ENCODE data around the gene ZMIZ1.

ZMIZ1 gene

GRCh38 chr10:79179164-79179956 is 110.6 kb downstream of the ZMIZ1 start:
- no peak for DNase-seq (ENCODE audit: extremely low spot score, insufficient read length, low read depth)
- FAIRE-seq = no peak

GRCh38 chr10:79179957-79180309 is 111.2 kb downstream of the ZMIZ1 start:
- DNase-seq (ENCODE audit: extremely low spot score, insufficient read length, low read depth) (no peak), FAIRE-seq (no peak)

- no peak for DNase-seq (ENCODE audit: extremely low spot score, insufficient read length, low read depth)
- FAIRE-seq = no peak
Observed at GRCh38 chr10:79180414-79181221, 111.9 kb downstream of the ZMIZ1 start.

DNA sequence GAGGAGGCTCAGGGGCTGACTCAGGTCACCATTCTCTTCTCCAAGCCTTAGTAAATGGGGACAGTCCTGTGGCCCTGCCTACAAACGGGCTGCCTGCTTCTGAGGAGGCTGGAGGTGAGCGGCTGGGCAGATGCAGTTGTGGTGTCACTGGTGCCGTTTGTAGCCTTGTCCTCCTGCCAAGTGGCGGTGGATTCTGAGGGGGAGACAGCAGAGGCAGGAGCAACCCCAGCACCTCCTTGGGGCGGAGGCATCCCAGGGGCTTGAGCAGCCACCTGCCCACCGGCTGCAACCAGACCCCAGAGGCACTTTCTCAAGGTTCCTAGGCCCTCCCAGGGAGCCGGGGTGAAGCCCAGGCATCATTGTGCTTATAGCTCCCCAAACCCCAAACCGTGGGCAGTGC is 112.5 kb downstream of the ZMIZ1 start:
- DNase-seq (ENCODE audit: extremely low spot score, insufficient read length, low read depth) (no peak), FAIRE-seq (no peak)

GRCh38 chr10:79181698-79182521 is 113.1 kb downstream of the ZMIZ1 start:
- no peak for FAIRE-seq
- DNase-seq (ENCODE audit: extremely low spot score, insufficient read length, low read depth) = no peak

GRCh38 chr10:79182781-79183467 is 114.2 kb downstream of the ZMIZ1 start:
- DNase-seq (ENCODE audit: extremely low spot score, insufficient read length, low read depth) (no peak), FAIRE-seq (no peak)

DNA sequence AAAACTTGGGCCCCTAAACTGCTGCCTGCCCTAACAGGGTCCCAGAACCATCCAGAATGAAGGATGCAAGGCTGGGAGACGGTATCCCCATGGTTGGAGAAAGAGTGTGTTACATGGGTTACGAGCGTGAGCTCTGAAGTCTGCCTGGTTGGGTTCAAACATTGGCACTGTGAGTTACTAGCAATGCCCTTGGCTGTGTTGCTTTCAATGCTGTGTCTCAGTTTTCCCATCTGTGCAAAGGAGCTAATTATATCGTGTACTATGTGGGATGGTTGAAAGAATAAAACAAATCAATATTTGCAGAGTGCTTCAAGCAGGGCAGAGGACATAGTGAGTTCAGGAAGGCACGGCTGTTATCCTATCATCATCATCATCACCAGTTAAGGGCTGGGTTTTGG is 114.7 kb downstream of the ZMIZ1 start:
- FAIRE-seq = no peak
- no peak for DNase-seq (ENCODE audit: extremely low spot score, insufficient read length, low read depth)

- FAIRE-seq (no peak), DNase-seq (ENCODE audit: extremely low spot score, insufficient read length, low read depth) (no peak)
Observed at GRCh38 chr10:79184145-79184625, 115.4 kb downstream of the ZMIZ1 start.

- DNase-seq (ENCODE audit: extremely low spot score, insufficient read length, low read depth) = no peak
- no peak for FAIRE-seq
Observed at GRCh38 chr10:79184657-79185056, 115.9 kb downstream of the ZMIZ1 start.

DNA sequence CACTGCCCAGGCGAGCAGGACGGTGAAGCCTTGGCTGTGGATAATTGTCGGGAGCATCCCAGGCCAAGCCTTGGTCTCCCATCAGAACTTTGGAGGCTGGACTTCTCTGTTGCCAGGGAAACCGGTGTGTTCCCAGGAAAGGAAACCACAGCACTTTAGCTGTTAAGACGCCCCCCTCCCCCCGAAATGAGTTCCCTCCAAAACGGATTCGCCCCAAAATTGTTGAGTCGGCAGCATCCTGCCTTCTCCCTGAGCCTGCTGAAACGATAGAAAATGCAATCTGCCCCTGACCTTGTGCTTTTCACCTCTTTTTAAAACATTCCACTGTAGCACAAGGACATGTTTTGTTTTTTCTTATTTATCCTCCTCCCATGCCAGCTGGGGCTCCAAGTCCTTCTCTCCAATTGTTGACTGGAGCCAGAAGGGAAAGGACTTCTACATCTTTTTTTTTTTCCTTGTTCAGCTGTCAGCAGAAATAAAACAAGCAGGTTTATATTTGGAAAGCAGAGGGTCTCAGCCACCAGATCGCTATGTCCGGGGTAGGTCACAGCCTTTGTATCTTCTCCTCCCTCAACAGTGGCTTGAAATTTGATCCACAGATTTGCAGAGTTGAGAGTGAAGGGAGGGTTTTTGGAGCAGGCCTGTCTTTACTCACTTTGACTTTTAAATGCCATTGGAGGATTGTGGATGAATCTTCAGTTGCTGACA is 116.5 kb downstream of the ZMIZ1 start:
- FAIRE-seq (no peak), DNase-seq (ENCODE audit: extremely low spot score, insufficient read length, low read depth) (no peak)

GRCh38 chr10:79185796-79186374 is 117.1 kb downstream of the ZMIZ1 start:
- no peak for DNase-seq (ENCODE audit: extremely low spot score, insufficient read length, low read depth)
- FAIRE-seq = no peak

DNA sequence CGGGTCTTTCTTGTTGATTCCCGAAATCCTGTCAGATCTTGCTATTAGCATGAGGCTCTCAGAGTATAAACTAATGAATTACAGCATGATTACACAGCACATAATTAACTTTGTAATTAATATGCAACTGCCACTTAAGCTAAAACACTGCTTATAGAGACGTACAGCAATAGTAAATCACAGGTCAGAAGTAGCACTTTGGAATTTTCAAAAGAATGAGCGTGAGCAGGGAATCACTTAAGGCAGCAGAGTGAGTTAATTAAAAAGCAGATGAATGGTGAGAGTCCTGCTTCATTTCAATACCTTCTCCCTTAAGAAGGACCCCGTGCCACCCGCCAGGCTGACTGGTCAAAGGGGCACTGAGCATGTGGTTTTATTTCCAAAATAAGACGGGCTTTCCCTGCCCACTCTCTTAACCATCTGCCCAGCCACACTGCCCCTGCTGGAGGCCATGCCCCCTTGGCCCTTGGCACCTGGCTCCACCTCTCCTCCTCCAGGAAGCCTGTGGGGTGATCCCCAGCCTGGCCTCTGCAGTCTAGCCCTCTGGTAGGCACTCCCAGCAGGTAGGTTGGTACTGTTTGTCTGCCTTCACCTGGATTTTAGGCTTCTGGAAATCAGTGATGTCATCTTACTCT is 117.8 kb downstream of the ZMIZ1 start:
- no peak for DNase-seq (ENCODE audit: extremely low spot score, insufficient read length, low read depth)
- FAIRE-seq = no peak

DNA sequence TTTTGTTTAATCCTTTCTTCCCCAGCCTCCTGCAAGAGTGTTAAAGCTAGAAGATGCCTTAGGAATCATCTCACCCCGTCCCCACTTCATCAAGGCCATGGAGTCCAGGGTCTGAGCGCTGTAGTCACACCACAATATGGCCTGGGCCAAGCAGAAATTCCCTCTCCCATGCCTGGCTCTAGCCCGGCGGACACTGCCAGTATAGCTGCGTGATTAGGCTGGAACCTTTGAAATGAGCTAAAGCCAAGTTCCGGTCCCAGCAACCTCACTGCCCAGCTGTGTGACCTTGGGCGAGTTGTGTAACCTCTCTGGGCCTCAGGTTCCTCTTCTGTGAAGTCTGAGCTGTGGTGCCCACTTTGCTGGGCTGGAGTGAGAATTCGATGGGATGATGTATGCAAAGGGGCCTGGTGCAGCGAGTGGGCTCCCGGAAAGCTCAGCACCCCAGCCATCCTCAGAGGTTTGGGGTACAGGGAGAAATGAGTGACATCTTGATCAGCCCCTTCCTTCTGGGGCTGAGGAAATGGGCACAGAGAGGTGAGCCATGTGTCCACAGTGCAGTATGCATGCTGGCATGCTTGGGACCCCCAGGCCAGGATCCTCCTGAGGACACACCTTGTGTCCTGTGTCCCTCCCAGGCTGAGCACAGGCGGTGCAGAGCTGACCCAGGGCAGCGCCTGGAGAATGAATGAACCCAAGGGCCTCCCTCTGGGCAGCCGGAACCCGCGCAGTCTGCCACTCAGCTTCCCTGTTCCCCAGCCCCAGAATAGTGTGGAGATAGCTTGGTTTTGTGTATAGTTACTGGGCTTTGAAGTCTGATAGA is 118.6 kb downstream of the ZMIZ1 start:
- DNase-seq (ENCODE audit: extremely low spot score, insufficient read length, low read depth) (no peak), FAIRE-seq (no peak)

DNA sequence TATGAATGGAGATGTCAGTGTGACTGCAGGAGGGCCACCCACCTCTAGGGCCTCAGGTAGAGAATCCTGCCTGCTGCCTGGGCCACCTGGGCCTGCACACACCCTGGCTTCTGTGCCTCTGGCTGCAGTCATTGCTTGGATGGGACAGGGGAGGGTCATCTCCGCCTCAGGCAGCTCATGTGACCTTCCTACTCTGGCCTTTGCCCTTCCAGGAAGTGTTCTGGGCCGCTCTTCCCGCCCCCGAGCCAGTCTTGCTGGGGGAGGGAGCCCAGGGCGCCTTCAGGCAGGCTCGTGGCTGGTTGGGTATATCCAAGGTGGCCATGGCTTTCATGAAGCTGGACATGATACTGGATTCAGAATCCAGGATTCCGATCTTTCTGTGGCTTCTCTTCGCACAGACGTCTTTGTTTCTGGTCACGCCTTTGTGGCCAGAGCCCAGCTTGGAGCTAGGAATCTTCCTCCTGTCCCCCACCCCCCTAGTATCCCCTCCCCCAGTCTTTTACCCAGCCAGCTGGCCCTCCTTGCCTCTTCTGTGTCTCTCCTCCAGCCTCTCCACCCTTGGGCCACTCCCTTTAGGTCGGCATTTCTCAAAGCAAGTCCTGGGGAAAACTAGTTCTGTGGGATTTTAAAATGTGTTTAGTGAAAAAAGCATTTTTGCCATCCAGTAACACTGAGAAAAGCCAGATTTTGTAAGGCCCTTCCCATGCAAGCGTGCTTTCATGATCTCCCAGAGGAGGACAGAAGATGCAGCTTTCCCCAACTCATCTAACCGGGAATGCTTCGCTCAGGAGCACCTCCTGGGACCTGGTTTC is 119.6 kb downstream of the ZMIZ1 start:
- DNase-seq (ENCODE audit: extremely low spot score, insufficient read length, low read depth) = no peak
- no peak for FAIRE-seq

DNA sequence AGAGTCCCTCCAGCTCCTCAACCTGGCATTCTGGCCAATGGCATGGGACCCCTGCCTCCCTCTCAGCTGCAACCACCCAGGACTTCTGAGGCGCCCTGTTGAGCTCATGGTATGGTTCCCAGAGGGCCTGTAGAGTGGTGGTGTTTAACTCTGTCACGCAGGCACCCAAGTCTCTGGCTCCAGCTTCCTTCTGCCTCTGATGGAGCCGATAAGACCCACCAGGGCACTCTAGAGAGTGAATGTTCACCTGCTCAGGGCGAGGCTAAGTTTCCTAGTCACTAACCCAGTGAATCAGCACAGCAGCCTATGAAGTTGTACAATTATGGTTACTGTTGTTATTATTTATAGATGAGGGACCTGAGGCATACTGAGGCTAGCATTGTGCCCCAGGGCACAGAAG is 120.4 kb downstream of the ZMIZ1 start:
- DNase-seq (ENCODE audit: extremely low spot score, insufficient read length, low read depth) = no peak
- FAIRE-seq = no peak

- DNase-seq (ENCODE audit: extremely low spot score, insufficient read length, low read depth) = no peak
- no peak for FAIRE-seq
Observed at GRCh38 chr10:79189853-79190435, 121.2 kb downstream of the ZMIZ1 start.
